ENCODE results near the gene ARNT2.

Gene ARNT2

GRCh38 chr15:80494351-80494751, 90.2 kb downstream of the ARNT2 start:
- Histone ChIP-seq H3K4me1 (ENCODE audit: control extremely low read depth in 1 of 4, control insufficient read depth in 4 of 4, insufficient read depth in 4 of 4, low read length in 3 of 4) (peaks cover 0 to 4% (median under 1%) of the 10 kb centered on the region in 4 experiments), H3K27me3 (replicated peaks in 2 of 5; ENCODE audit: control insufficient read depth in 4 of 5, insufficient read depth in 5 of 5, low read length in 4 of 5) (no peaks in the 10 kb centered on the region), H3K27ac (ENCODE audit: insufficient read depth in 1 of 2, low read depth in 1 of 2, low read length in 2 of 2, poor library complexity in 1 of 2, severe bottlenecking in 2 of 2) (no peak overlapping the region), H3K4me3 (ENCODE audit: control insufficient read depth in 1 of 7, extremely low read depth in 1 of 7, insufficient read depth in 4 of 7, low read depth in 2 of 7, low read length in 6 of 7) (no peak overlapping the region), H3K36me3 (ENCODE audit: control insufficient read depth in 4 of 4, insufficient read depth in 4 of 4, low read length in 3 of 4) (no peaks in the 10 kb centered on the region), H3K9me3 (ENCODE audit: control extremely low read depth in 1 of 5, control insufficient read depth in 4 of 5, insufficient read depth in 2 of 5, low read depth in 1 of 5, low read length in 4 of 5) (peaks cover 0 to 3% (median 0%) of the 10 kb centered on the region in 5 experiments)
- no peak for DNase-seq
- CTCF ChIA-PET, result no interaction called here
- POLR2A ChIA-PET, result no interaction called here
- WGBS (ENCODE audit: insufficient coverage), result 100% methylated on average over 4 of the region's 5 CpGs

DNA sequence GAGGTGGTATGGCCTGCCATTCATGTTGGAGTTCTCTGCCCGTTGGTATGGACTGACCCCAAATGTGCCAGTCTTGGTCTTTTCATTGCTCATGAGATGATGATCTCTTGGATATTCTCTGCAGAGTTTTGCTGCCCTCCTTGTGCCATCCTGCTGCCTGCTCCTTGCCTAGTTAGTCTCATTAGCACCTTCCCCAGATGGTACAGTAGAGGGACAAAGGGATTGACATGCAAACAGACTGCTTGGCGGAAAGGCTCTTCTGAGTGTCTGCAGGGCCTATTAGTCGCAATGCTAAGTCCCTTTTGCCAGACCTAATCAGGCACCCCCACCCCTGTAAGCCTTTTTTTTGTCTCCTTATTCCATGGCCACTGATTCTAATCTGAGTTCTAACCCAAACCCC, 90.6 kb downstream of the ARNT2 start:
- Histone ChIP-seq H3K36me3 (ENCODE audit: control insufficient read depth in 4 of 4, insufficient read depth in 4 of 4, low read length in 3 of 4) (no peaks in the 10 kb centered on the region), H3K27ac (ENCODE audit: insufficient read depth in 1 of 2, low read depth in 1 of 2, low read length in 2 of 2, poor library complexity in 1 of 2, severe bottlenecking in 2 of 2) (no peak overlapping the region), H3K27me3 (replicated peaks in 2 of 5; ENCODE audit: control insufficient read depth in 4 of 5, insufficient read depth in 5 of 5, low read length in 4 of 5) (no peaks in the 10 kb centered on the region), H3K4me3 (ENCODE audit: control insufficient read depth in 1 of 7, extremely low read depth in 1 of 7, insufficient read depth in 4 of 7, low read depth in 2 of 7, low read length in 6 of 7) (no peak overlapping the region), H3K4me1 (ENCODE audit: control extremely low read depth in 1 of 4, control insufficient read depth in 4 of 4, insufficient read depth in 4 of 4, low read length in 3 of 4) (no peaks in the 10 kb centered on the region), H3K9me3 (ENCODE audit: control extremely low read depth in 1 of 5, control insufficient read depth in 4 of 5, insufficient read depth in 2 of 5, low read depth in 1 of 5, low read length in 4 of 5) (peaks cover 0 to 3% (median 0%) of the 10 kb centered on the region in 5 experiments)
- DNase-seq, result no peak
- WGBS (ENCODE audit: insufficient coverage), result 100% methylated on average over 3 of the region's 3 CpGs
- CTCF ChIA-PET, result no interaction called here
- POLR2A ChIA-PET, result no interaction called here

GRCh38 chr15:80495401-80495942, 91.3 kb downstream of the ARNT2 start:
- H3K36me3 ChIP-seq (ENCODE audit: control insufficient read depth in 4 of 4, insufficient read depth in 4 of 4, low read length in 3 of 4), result no peaks in the 10 kb centered on the region
- DNase-seq, result no peak
- peaks cover 0 to 3% (median 0%) of the 10 kb centered on the region in 5 experiments for H3K9me3 ChIP-seq (ENCODE audit: control extremely low read depth in 1 of 5, control insufficient read depth in 4 of 5, insufficient read depth in 2 of 5, low read depth in 1 of 5, low read length in 4 of 5)
- ChIA-PET POLR2A (no interaction called here), CTCF (interaction anchor here (1.8 kb wide), 1 partner anchor 19 kb away, joined by 4 read pairs; no protein-coding TSS in a partner anchor)
- no peaks in the 10 kb centered on the region for H3K27me3 ChIP-seq (replicated peaks in 2 of 5; ENCODE audit: control insufficient read depth in 4 of 5, insufficient read depth in 5 of 5, low read length in 4 of 5)
- no peak overlapping the region for H3K4me3 ChIP-seq (ENCODE audit: control insufficient read depth in 1 of 7, extremely low read depth in 1 of 7, insufficient read depth in 4 of 7, low read depth in 2 of 7, low read length in 6 of 7)
- H3K4me1 ChIP-seq (ENCODE audit: control extremely low read depth in 1 of 4, control insufficient read depth in 4 of 4, insufficient read depth in 4 of 4, low read length in 3 of 4), result no peaks in the 10 kb centered on the region
- WGBS (ENCODE audit: insufficient coverage), result 100% methylated on average over 1 of the region's 2 CpGs
- H3K27ac ChIP-seq (ENCODE audit: insufficient read depth in 1 of 2, low read depth in 1 of 2, low read length in 2 of 2, poor library complexity in 1 of 2, severe bottlenecking in 2 of 2), result no peak overlapping the region

DNA sequence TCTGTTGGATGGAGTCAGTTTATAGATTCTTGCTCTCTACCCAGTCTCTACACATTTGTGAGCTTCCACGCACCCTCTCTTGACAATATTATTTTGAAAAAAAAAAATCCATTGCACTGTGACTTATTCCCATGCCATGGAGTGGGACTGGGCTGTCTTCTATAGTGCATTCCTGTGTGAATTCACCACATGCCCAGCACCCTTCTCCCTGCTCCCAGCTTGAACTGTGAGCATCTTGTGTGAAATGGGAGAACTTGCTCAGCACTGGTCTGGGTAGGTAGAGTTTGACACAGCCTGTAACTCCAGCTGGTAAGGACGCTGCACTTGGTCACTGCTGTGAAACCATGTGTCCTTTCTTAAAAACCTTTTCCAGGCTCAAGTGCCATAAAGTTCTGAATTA, 91.9 kb downstream of the ARNT2 start:
- no peaks in the 10 kb centered on the region for H3K27me3 ChIP-seq (replicated peaks in 2 of 5; ENCODE audit: control insufficient read depth in 4 of 5, insufficient read depth in 5 of 5, low read length in 4 of 5)
- no peaks in the 10 kb centered on the region for H3K4me1 ChIP-seq (ENCODE audit: control extremely low read depth in 1 of 4, control insufficient read depth in 4 of 4, insufficient read depth in 4 of 4, low read length in 3 of 4)
- no peak overlapping the region for H3K27ac ChIP-seq (ENCODE audit: insufficient read depth in 1 of 2, low read depth in 1 of 2, low read length in 2 of 2, poor library complexity in 1 of 2, severe bottlenecking in 2 of 2)
- peaks cover 0 to 3% (median 0%) of the 10 kb centered on the region in 5 experiments for H3K9me3 ChIP-seq (ENCODE audit: control extremely low read depth in 1 of 5, control insufficient read depth in 4 of 5, insufficient read depth in 2 of 5, low read depth in 1 of 5, low read length in 4 of 5)
- CTCF ChIA-PET, result interaction anchor here (1.8 kb wide), 1 partner anchor 18 kb away, joined by 4 read pairs; no protein-coding TSS in a partner anchor
- POLR2A ChIA-PET, result no interaction called here
- no peak for DNase-seq
- no peaks in the 10 kb centered on the region for H3K36me3 ChIP-seq (ENCODE audit: control insufficient read depth in 4 of 4, insufficient read depth in 4 of 4, low read length in 3 of 4)
- no CpG with 5 or more reads among the region's 2 CpGs for WGBS (ENCODE audit: insufficient coverage)
- no peak overlapping the region for H3K4me3 ChIP-seq (ENCODE audit: control insufficient read depth in 1 of 7, extremely low read depth in 1 of 7, insufficient read depth in 4 of 7, low read depth in 2 of 7, low read length in 6 of 7)

DNA sequence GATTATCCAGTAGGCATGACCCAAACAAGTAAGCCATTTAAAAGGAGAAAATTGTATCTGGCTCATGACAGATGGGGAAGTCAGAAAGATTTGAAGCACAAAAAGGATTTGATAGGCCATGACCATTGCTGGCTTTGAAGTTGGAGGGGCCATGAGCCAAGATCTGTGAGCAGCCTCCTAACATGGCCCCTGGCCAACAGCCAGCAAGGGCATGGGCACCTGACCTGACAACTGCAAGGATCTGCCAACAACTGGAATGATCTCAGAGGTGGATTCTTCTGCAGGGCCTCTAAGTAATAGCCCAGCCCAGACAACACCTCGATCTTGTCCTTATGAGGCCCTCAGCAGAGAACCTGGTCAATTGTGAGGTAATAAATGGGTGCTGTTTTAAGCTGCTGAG, 93.0 kb downstream of the ARNT2 start:
- no peaks in the 10 kb centered on the region for H3K4me1 ChIP-seq (ENCODE audit: control extremely low read depth in 1 of 4, control insufficient read depth in 4 of 4, insufficient read depth in 4 of 4, low read length in 3 of 4)
- CTCF ChIA-PET, result no interaction called here
- no peak overlapping the region for H3K4me3 ChIP-seq (ENCODE audit: control insufficient read depth in 1 of 7, extremely low read depth in 1 of 7, insufficient read depth in 4 of 7, low read depth in 2 of 7, low read length in 6 of 7)
- no peak for DNase-seq
- H3K27ac ChIP-seq (ENCODE audit: insufficient read depth in 1 of 2, low read depth in 1 of 2, low read length in 2 of 2, poor library complexity in 1 of 2, severe bottlenecking in 2 of 2), result no peak overlapping the region
- H3K36me3 ChIP-seq (ENCODE audit: control insufficient read depth in 4 of 4, insufficient read depth in 4 of 4, low read length in 3 of 4), result no peaks in the 10 kb centered on the region
- POLR2A ChIA-PET, result no interaction called here
- WGBS (ENCODE audit: insufficient coverage), result 100% methylated on average over 1 of the region's 1 CpG
- no peaks in the 10 kb centered on the region for H3K27me3 ChIP-seq (replicated peaks in 2 of 5; ENCODE audit: control insufficient read depth in 4 of 5, insufficient read depth in 5 of 5, low read length in 4 of 5)
- H3K9me3 ChIP-seq (ENCODE audit: control extremely low read depth in 1 of 5, control insufficient read depth in 4 of 5, insufficient read depth in 2 of 5, low read depth in 1 of 5, low read length in 4 of 5), result peaks cover 0 to 3% (median 0%) of the 10 kb centered on the region in 5 experiments

GRCh38 chr15:80498652-80499051, 94.5 kb downstream of the ARNT2 start:
- no peaks in the 10 kb centered on the region for H3K4me1 ChIP-seq (ENCODE audit: control extremely low read depth in 1 of 4, control insufficient read depth in 4 of 4, insufficient read depth in 4 of 4, low read length in 3 of 4)

DNA sequence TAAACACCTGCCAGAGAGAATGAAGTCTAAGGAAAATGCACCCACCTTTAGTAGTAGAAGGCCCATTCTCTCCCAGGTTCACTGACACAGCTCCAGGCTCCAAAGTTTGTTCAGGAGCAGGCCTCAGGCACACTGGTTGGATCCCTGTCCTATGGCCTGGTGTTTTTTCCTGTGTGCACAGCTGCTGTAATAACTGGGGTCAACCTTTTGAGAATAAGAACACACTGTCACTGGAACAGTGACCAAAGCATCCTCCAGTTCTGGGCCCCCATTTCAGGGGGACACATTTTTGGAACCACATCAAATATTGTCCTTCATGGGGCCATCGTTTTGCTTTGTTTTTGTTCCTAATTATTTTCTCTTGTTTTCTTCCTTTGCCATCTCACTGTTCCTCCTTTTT, 95.8 kb downstream of the ARNT2 start:
- no peaks in the 10 kb centered on the region for H3K27me3 ChIP-seq (replicated peaks in 2 of 5; ENCODE audit: control insufficient read depth in 4 of 5, insufficient read depth in 5 of 5, low read length in 4 of 5)
- no peak overlapping the region for H3K27ac ChIP-seq (ENCODE audit: insufficient read depth in 1 of 2, low read depth in 1 of 2, low read length in 2 of 2, poor library complexity in 1 of 2, severe bottlenecking in 2 of 2)
- H3K9me3 ChIP-seq (ENCODE audit: control extremely low read depth in 1 of 5, control insufficient read depth in 4 of 5, insufficient read depth in 2 of 5, low read depth in 1 of 5, low read length in 4 of 5), result peaks cover 0 to 3% (median 2%) of the 10 kb centered on the region in 5 experiments
- DNase-seq, result no peak
- WGBS (ENCODE audit: insufficient coverage), result no CpG with 5 or more reads among the region's 1 CpG
- H3K4me1 ChIP-seq (ENCODE audit: control extremely low read depth in 1 of 4, control insufficient read depth in 4 of 4, insufficient read depth in 4 of 4, low read length in 3 of 4), result no peaks in the 10 kb centered on the region
- no peak overlapping the region for H3K4me3 ChIP-seq (ENCODE audit: control insufficient read depth in 1 of 7, extremely low read depth in 1 of 7, insufficient read depth in 4 of 7, low read depth in 2 of 7, low read length in 6 of 7)
- H3K36me3 ChIP-seq (ENCODE audit: control insufficient read depth in 4 of 4, insufficient read depth in 4 of 4, low read length in 3 of 4), result no peaks in the 10 kb centered on the region
- ChIA-PET POLR2A (no interaction called here), CTCF (interaction anchor here (1.8 kb wide), 1 partner anchor 13 kb away, joined by 5 read pairs; no protein-coding TSS in a partner anchor)

More at GRCh38 chr15:80498652-80499051, 94.5 kb downstream of the ARNT2 start:
- ChIA-PET POLR2A (no interaction called here), CTCF (interaction anchor here (1.1 to 1.2 kb wide), 2 partner anchors 9 to 19 kb away, joined by 3 read pairs; no protein-coding TSS in a partner anchor)
- H3K4me3 ChIP-seq (ENCODE audit: control insufficient read depth in 1 of 7, extremely low read depth in 1 of 7, insufficient read depth in 4 of 7, low read depth in 2 of 7, low read length in 6 of 7), result no peak overlapping the region
- no peak overlapping the region for H3K27ac ChIP-seq (ENCODE audit: insufficient read depth in 1 of 2, low read depth in 1 of 2, low read length in 2 of 2, poor library complexity in 1 of 2, severe bottlenecking in 2 of 2)
- H3K36me3 ChIP-seq (ENCODE audit: control insufficient read depth in 4 of 4, insufficient read depth in 4 of 4, low read length in 3 of 4), result no peaks in the 10 kb centered on the region
- DNase-seq, result no peak
- WGBS (ENCODE audit: insufficient coverage), result 90% methylated on average over 4 of the region's 4 CpGs
- peaks cover 0 to 3% (median 0%) of the 10 kb centered on the region in 5 experiments for H3K9me3 ChIP-seq (ENCODE audit: control extremely low read depth in 1 of 5, control insufficient read depth in 4 of 5, insufficient read depth in 2 of 5, low read depth in 1 of 5, low read length in 4 of 5)
- H3K27me3 ChIP-seq (replicated peaks in 2 of 5; ENCODE audit: control insufficient read depth in 4 of 5, insufficient read depth in 5 of 5, low read length in 4 of 5), result no peaks in the 10 kb centered on the region
